H9 (cell line): ENCODE measurements around the gene PRRC2B. TPM values are rescaled to one million over a fixed set of nuclear protein-coding genes. Genes with fewer than 3 reads are reported as not detected.

Experiments used
- DNase-seq: peaks from one replicate; pipeline ENCODE4 v3.0.0-alpha.2; 2017
- H2AFZ ChIP-seq: one replicate; pipeline ENCODE4 v1.6.1; 2013; ENCODE audit warnings: mild to moderate bottlenecking, low read length, control low read depth, moderate library complexity
- H2AK5ac ChIP-seq: 2 replicates; pipeline ENCODE4 v1.6.1; 2013; ENCODE audit warnings: low read length, control low read depth, mixed read lengths; ENCODE audit not compliant: insufficient read length
- H2BK120ac ChIP-seq: one replicate; pipeline ENCODE4 v1.6.1; 2013; ENCODE audit warnings: low read depth, mild to moderate bottlenecking, low read length, control low read depth, inconsistent platforms; ENCODE audit not compliant: poor library complexity, severe bottlenecking
- H2BK12ac ChIP-seq: 2 replicates; pipeline ENCODE4 v1.6.1; 2013; ENCODE audit warnings: low read length, control low read depth, mixed read lengths, low read depth; ENCODE audit not compliant: insufficient read length
- H2BK15ac ChIP-seq: 2 replicates; pipeline ENCODE4 v1.6.1; 2013; ENCODE audit warnings: low read depth, low read length, control low read depth
- H2BK20ac ChIP-seq: one replicate; pipeline ENCODE4 v1.6.1; 2013; ENCODE audit warnings: low read depth, mild to moderate bottlenecking, low read length, control low read depth, inconsistent platforms; ENCODE audit not compliant: poor library complexity, severe bottlenecking
- H2BK5ac ChIP-seq: 2 replicates; pipeline ENCODE4 v1.6.1; 2013; ENCODE audit warnings: low read length, control low read depth, mixed read lengths; ENCODE audit not compliant: insufficient read length
- H3K14ac ChIP-seq: 2 replicates; pipeline ENCODE4 v1.6.1; 2013; ENCODE audit warnings: low read length, control low read depth; ENCODE audit not compliant: insufficient read depth
- H3K18ac ChIP-seq: 2 replicates; pipeline ENCODE4 v1.6.1; 2013; ENCODE audit warnings: low read depth, mild to moderate bottlenecking, mixed read lengths, low read length, control low read depth; ENCODE audit not compliant: insufficient read length
- H3K23ac ChIP-seq: 2 replicates; pipeline ENCODE4 v1.6.1; 2013; ENCODE audit warnings: low read length, control low read depth, mixed read lengths, low read depth; ENCODE audit not compliant: insufficient read length
- H3K23me2 ChIP-seq: 2 replicates; pipeline ENCODE4 v1.6.1; 2013; ENCODE audit warnings: low read depth, mild to moderate bottlenecking, mixed read lengths, low read length, control low read depth; ENCODE audit not compliant: insufficient read length, poor library complexity, severe bottlenecking
- H3K27ac ChIP-seq: 2 replicates; pipeline ENCODE4 v1.5.1; 2013; ENCODE audit warnings: low read length, control low read depth, mixed read lengths, low read depth; ENCODE audit not compliant: insufficient read length
- H3K27me3 ChIP-seq: 2 replicates; pipeline ENCODE4 v1.6.1; 2013; ENCODE audit warnings: low read length, control low read depth, inconsistent platforms; ENCODE audit not compliant: insufficient read depth
- H3K4ac ChIP-seq: 2 replicates; pipeline ENCODE4 v1.6.1; 2013; ENCODE audit warnings: low read depth, mild to moderate bottlenecking, control low read depth, inconsistent platforms, low read length, moderate library complexity
- H3K4me1 ChIP-seq: 2 replicates; pipeline ENCODE4 v1.6.1; 2013; ENCODE audit warnings: low read length, control low read depth, inconsistent platforms; ENCODE audit not compliant: insufficient read depth
- H3K4me2 ChIP-seq: 2 replicates; pipeline ENCODE4 v1.6.1; 2013; ENCODE audit warnings: low read length, control low read depth, mixed read lengths; ENCODE audit not compliant: insufficient read length, insufficient read depth
- H3K56ac ChIP-seq: 2 replicates; pipeline ENCODE4 v1.6.1; 2013; ENCODE audit warnings: low read depth, mild to moderate bottlenecking, mixed read lengths, low read length, control low read depth; ENCODE audit not compliant: insufficient read length
- H3K79me1 ChIP-seq: 2 replicates; pipeline ENCODE4 v1.6.1; 2013; ENCODE audit warnings: low read depth, mild to moderate bottlenecking, moderate library complexity, low read length, control low read depth, inconsistent platforms; ENCODE audit not compliant: insufficient read depth, poor library complexity, severe bottlenecking
- H3K79me2 ChIP-seq: 2 replicates; pipeline ENCODE4 v1.6.1; 2013; ENCODE audit warnings: low read length, control low read depth, inconsistent platforms; ENCODE audit not compliant: insufficient read depth
- H3K9ac ChIP-seq: 2 replicates; pipeline ENCODE4 v1.6.1; 2013; ENCODE audit warnings: low read length, control low read depth, mixed read lengths; ENCODE audit not compliant: insufficient read length; ENCODE audit errors: extremely low read depth
- H3K9me3 ChIP-seq: one replicate; pipeline ENCODE4 v1.6.1; 2013; ENCODE audit warnings: low read depth, low read length, inconsistent platforms; ENCODE audit not compliant: control insufficient read depth
- H3T11ph ChIP-seq: one replicate; pipeline ENCODE4 v1.6.1; 2013; ENCODE audit warnings: mild to moderate bottlenecking, low read length, control low read depth, inconsistent platforms
- H4K20me1 ChIP-seq: one replicate; pipeline ENCODE4 v1.6.1; 2013; ENCODE audit not compliant: control insufficient read depth, insufficient read length, insufficient read depth
- H4K5ac ChIP-seq: 2 replicates; pipeline ENCODE4 v1.6.1; 2013; ENCODE audit warnings: low read depth, mild to moderate bottlenecking, mixed read lengths, low read length, control low read depth; ENCODE audit not compliant: insufficient read length
- H4K8ac ChIP-seq: replicated peaks from 2 replicates; pipeline ENCODE4 v1.6.1; 2013; ENCODE audit warnings: low read length, control low read depth, mixed read lengths, low read depth; ENCODE audit not compliant: insufficient read length
- H4K91ac ChIP-seq: 2 replicates; pipeline ENCODE4 v1.6.1; 2013; ENCODE audit warnings: low read depth, mild to moderate bottlenecking, moderate library complexity, mixed read lengths, low read length, control low read depth; ENCODE audit not compliant: insufficient read length
- H3K27ac Mint-ChIP-seq, 3 experiments: 2 replicates in 2 of 3; 3 replicates in 1 of 3; pipeline ENCODE4 v1.8.0; 2020 to 2021; ENCODE audit warnings: mixed read lengths in 3 of 3, mild to moderate bottlenecking in 1 of 3, moderate library complexity in 1 of 3
- H3K27me3 Mint-ChIP-seq: 2 replicates; pipeline ENCODE4 v1.8.0; 2021; ENCODE audit warnings: low read depth, mild to moderate bottlenecking, moderate library complexity, mixed read lengths
- H3K36me3 Mint-ChIP-seq, 3 experiments: 2 replicates in 2 of 3; 3 replicates in 1 of 3; pipeline ENCODE4 v1.8.0; 2020 to 2021; ENCODE audit warnings: low read depth in 3 of 3, mixed read lengths in 3 of 3; ENCODE audit not compliant: insufficient read depth in 1 of 3
- H3K4me1 Mint-ChIP-seq, 2 experiments: 2 replicates each; pipeline ENCODE4 v1.8.0; 2020; ENCODE audit warnings: mixed read lengths in 2 of 2
- H3K4me3 Mint-ChIP-seq, 2 experiments: 2 replicates in 1 of 2; 3 replicates in 1 of 2; pipeline ENCODE4 v1.8.0; 2020 to 2021; ENCODE audit warnings: mild to moderate bottlenecking in 2 of 2, mixed read lengths in 2 of 2, moderate library complexity in 1 of 2
- H3K9me3 Mint-ChIP-seq, 2 experiments: 2 replicates in 1 of 2; 3 replicates in 1 of 2; pipeline ENCODE4 v1.8.0; 2020; ENCODE audit warnings: mild to moderate bottlenecking in 2 of 2, mixed read lengths in 2 of 2, moderate library complexity in 1 of 2
- WGBS: extraction: QIAGEN DNeasy Blood & Tissue Kit; methylation state at CpG from one replicate; pipeline ENCODE4 v1.1.7; 2013; ENCODE audit warnings: missing lambda C conversion rate, low lambda C conversion rate, mixed read lengths; ENCODE audit not compliant: insufficient read length; ENCODE audit errors: extremely low coverage; 5-methylcytosine and 5-hydroxymethylcytosine counted together
- total RNA-seq: library from RNA; stranded (reverse); gene quantifications from 2 replicates; pipeline ENCODE4 v1.2.1, GENCODE V29; 2021
- TF ChIP-seq, protein P1 (sequence below): fragments of 200-600 bp; sonication (generic); conservative IDR thresholded peaks from 3 replicates; pipeline ENCODE4 v1.8.0; 2021; ENCODE audit warnings: antibody characterized with exemption, mild to moderate bottlenecking

Gene PRRC2B
- total RNA-seq, 1 experiment from 2014 or later, result 251 TPM

DNA sequence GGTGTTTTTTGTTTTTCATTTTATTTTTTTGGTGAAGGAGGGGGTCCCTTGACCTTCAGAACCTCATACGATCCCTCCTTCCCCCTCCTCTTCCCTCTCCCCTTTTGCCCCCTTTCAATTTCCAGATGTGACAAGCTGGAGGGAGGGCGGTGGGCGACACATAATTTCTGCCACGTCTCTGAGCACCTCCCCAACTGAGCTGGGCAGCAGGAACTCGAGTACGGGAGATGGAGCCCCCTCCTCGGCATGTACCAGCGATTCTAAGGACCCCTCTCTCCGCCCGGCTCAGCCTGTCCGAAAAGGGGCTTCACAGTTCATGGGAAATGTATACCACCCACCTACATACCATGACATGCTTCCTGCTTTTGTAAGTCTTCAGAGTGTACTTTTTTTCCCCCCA lies 52.4 kb downstream of the PRRC2B start:
- H4K5ac ChIP-seq, result no peak overlapping the region
- no peak overlapping the region for H2AFZ ChIP-seq
- no peak overlapping the region for H3K23ac ChIP-seq
- Mint-ChIP-seq H3K4me1 (peaks cover 5 to 6% of the 10 kb centered on the region in 2 experiments; a peak in 2 of 4 replicates), H3K36me3 (peaks cover 68 to 94% (median 90%) of the 10 kb centered on the region in 3 experiments; a peak in 6 of 7 replicates), H3K4me3 (no peak overlapping the region), H3K27me3 (no peaks in the 10 kb centered on the region; the same call in 1 of the 2 replicates), H3K9me3 (no peaks in the 10 kb centered on the region), H3K27ac (peak overlapping the region; percentile 53 to 87 (median 60); a peak in 3 of 7 replicates)
- H2BK120ac ChIP-seq, result no peak overlapping the region
- H3K79me2 ChIP-seq, result no peaks in the 10 kb centered on the region; the same call in 1 of the 2 replicates
- no peaks in the 10 kb centered on the region for H3K4me1 ChIP-seq
- H3K23me2 ChIP-seq, result no peaks in the 10 kb centered on the region
- no peak overlapping the region for H2BK5ac ChIP-seq
- H2AK5ac ChIP-seq, result no peak overlapping the region
- no peak overlapping the region for H3K18ac ChIP-seq
- no peak overlapping the region for H3K4me2 ChIP-seq
- peaks cover 7% of the 10 kb centered on the region for H3K79me1 ChIP-seq
- TF ChIP-seq, protein P1, sequence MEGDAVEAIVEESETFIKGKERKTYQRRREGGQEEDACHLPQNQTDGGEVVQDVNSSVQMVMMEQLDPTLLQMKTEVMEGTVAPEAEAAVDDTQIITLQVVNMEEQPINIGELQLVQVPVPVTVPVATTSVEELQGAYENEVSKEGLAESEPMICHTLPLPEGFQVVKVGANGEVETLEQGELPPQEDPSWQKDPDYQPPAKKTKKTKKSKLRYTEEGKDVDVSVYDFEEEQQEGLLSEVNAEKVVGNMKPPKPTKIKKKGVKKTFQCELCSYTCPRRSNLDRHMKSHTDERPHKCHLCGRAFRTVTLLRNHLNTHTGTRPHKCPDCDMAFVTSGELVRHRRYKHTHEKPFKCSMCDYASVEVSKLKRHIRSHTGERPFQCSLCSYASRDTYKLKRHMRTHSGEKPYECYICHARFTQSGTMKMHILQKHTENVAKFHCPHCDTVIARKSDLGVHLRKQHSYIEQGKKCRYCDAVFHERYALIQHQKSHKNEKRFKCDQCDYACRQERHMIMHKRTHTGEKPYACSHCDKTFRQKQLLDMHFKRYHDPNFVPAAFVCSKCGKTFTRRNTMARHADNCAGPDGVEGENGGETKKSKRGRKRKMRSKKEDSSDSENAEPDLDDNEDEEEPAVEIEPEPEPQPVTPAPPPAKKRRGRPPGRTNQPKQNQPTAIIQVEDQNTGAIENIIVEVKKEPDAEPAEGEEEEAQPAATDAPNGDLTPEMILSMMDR, result no peak
- H3K27me3 ChIP-seq, result no peaks in the 10 kb centered on the region
- H2BK12ac ChIP-seq, result no peak overlapping the region
- H3T11ph ChIP-seq, result no peak overlapping the region
- H4K91ac ChIP-seq, result no peak overlapping the region
- no peak overlapping the region for H4K8ac ChIP-seq
- no peak overlapping the region for H3K14ac ChIP-seq
- H3K9ac ChIP-seq, result no peak overlapping the region
- no peaks in the 10 kb centered on the region for H3K9me3 ChIP-seq
- no peak for DNase-seq
- H3K4ac ChIP-seq, result no peak overlapping the region
- WGBS, result no CpG with 5 or more reads among the region's 11 CpGs
- H2BK15ac ChIP-seq, result no peak overlapping the region
- no peak overlapping the region for H3K56ac ChIP-seq
- H2BK20ac ChIP-seq, result no peak overlapping the region
- H3K27ac ChIP-seq, result no peak overlapping the region
- H4K20me1 ChIP-seq, result peaks cover 2% of the 10 kb centered on the region
